ENCODE measurements around the gene CACNG1. TPM values are rescaled to one million over a fixed set of nuclear protein-coding genes. Genes with fewer than 3 reads are reported as not detected.
"Not testable (repeated sequence)": the region's sequence is repeated elsewhere in the genome, so short reads cannot be mapped to it uniquely, and the experiment has no call there.

The CACNG1 gene
- total RNA-seq, 4 donors from 2014 or later = not detected

DNA sequence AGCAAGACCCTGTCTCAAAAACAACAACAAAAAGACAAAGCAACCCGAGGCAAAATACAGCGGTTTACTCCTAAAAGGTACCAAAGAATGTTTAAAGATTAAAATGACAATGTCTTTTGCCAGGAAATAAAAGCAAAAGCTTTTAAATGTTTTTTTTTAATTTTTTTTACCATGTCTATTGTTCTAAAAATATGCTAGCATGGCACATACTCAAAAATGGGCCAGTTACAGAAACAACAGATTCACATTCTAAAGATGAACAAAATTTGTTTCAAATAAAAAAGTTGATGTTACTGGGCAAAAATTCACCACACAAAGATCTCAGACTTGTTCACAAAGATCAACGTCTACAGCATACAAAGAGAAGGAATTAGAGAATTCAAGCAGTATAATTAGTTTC, 41.1 kb downstream of the CACNG1 start:
- ATAC-seq (ENCODE audit: low FRiP score) = no peak
- TF ChIP-seq, protein P1, sequence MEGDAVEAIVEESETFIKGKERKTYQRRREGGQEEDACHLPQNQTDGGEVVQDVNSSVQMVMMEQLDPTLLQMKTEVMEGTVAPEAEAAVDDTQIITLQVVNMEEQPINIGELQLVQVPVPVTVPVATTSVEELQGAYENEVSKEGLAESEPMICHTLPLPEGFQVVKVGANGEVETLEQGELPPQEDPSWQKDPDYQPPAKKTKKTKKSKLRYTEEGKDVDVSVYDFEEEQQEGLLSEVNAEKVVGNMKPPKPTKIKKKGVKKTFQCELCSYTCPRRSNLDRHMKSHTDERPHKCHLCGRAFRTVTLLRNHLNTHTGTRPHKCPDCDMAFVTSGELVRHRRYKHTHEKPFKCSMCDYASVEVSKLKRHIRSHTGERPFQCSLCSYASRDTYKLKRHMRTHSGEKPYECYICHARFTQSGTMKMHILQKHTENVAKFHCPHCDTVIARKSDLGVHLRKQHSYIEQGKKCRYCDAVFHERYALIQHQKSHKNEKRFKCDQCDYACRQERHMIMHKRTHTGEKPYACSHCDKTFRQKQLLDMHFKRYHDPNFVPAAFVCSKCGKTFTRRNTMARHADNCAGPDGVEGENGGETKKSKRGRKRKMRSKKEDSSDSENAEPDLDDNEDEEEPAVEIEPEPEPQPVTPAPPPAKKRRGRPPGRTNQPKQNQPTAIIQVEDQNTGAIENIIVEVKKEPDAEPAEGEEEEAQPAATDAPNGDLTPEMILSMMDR (IDR thresholded peaks at IDR 0.05) = no peak
- DNase-seq (ENCODE audit: low spot score) = no peak

DNA sequence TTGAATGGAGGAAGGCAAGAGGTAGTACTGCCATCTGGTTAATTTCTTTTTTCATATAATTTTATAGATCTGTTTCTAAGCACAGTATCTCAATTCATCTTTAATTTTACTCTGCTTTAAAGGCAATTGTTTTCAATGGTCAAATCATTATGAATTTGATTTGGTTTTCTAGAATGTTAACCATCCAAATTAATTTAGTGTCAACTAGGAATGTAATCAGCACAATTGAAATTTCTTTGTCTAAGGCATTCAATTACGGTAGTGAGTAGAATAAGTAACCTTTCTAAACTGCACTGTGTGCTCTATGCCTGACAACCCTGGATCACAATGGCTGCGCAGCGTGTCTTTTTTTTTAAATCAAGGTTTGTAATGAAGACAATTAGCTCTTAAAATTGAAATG, 44.3 kb downstream of the CACNG1 start:
- no peak for DNase-seq (ENCODE audit: low spot score)
- no peak for ATAC-seq (ENCODE audit: low FRiP score)
- TF ChIP-seq, protein P1 (IDR thresholded peaks at IDR 0.05) = no peak

- ATAC-seq (ENCODE audit: low FRiP score) = no peak
- DNase-seq (ENCODE audit: low spot score) = no peak
- TF ChIP-seq, protein P1 (IDR thresholded peaks at IDR 0.05) = no peak
Measured at GRCh38 chr17:67090341-67090740, 46.0 kb downstream of the CACNG1 start.

DNA sequence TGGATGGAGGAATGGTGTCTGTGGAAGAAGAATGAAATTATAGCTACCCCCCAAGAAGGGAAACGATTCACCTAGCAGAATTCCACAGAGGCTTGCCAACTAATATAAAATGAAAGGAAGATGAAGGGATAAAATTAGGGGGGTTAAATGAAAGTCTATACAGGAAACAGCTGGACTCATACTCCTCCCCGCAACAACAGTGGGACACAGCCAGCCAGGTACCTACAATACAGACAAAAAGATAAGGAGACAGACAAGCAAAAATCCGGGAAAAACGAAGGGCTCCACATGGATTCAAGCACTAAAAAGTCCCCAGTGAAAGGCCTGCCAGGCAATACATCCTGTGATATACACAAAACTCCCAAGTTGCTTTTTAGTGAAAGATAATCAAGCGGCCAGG, 47.9 kb downstream of the CACNG1 start:
- ATAC-seq (ENCODE audit: low FRiP score) (no peak), DNase-seq (ENCODE audit: low spot score) (no peak)
- TF ChIP-seq, protein P1 (IDR thresholded peaks at IDR 0.05) = no peak

DNA sequence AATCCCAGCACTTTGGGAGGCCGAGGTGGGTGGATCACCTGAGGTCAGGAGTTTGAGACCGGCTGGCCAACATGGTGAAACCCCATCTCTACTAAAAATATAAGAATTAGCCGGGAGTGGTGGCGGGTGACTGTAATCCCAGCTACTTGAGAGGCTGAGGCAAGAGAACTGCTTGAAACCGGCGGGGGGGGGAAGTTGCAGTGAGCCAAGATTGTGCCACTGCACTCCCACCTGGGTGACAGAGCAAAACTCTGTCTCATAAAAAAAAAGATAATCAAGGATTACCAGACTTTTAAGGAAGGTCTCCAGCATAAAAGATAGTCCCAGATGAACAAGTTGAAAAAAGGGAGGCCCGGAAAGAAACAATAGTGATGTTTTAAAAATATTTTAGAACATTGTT, 48.4 kb downstream of the CACNG1 start:
- ATAC-seq (ENCODE audit: low FRiP score) = not testable (repeated sequence)

GRCh38 chr17:67093348-67093747, 49.0 kb downstream of the CACNG1 start:
- DNase-seq (ENCODE audit: low spot score) (no peak), ATAC-seq (ENCODE audit: low FRiP score) (no peak)
- TF ChIP-seq, protein P1 (IDR thresholded peaks at IDR 0.05) = no peak

More for the DNA sequence above, 48.4 kb downstream of the CACNG1 start:
- not testable (repeated sequence) for DNase-seq (ENCODE audit: low spot score)

GRCh38 chr17:67095291-67095690, 50.9 kb downstream of the CACNG1 start:
- DNase-seq (ENCODE audit: low spot score) = not testable (repeated sequence)
- ATAC-seq (ENCODE audit: low FRiP score) = peak; percentile 48

DNA sequence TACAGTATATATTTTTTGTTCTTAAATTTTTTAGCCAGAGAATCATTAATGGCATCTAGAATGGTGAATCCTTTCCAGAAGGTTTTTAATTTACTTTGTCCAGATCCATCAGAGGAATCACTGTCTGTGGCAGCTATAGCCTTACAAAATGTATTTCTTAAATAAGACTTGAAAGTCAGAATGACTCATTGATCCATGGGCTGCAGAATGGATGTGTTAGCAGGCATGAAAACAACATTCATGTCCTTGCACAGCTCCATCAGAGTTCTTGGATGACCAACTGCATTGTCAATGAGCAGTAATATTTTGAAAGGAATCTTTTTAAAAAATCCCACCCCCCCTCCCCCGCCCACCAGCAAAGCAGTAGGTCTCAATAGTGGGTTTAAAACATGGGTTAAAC, 51.4 kb downstream of the CACNG1 start:
- DNase-seq (ENCODE audit: low spot score) (no peak), ATAC-seq (ENCODE audit: low FRiP score) (no peak)
- TF ChIP-seq, protein P1 (IDR thresholded peaks at IDR 0.05) = no peak

Measured in omental fat pad (tissue), 4 donors.